Endothelial cell of umbilical vein (primary cell): ENCODE results near the gene SH3D19. TPM values are rescaled to one million over a fixed set of nuclear protein-coding genes. Genes with fewer than 3 reads are reported as not detected.

ENCODE experiments used
- BruUV-seq: library from RNA; stranded (reverse); fragments of 400-500 nt; replicated peaks from 2 replicates; lab custom pipeline; 2021; lab: Mats Ljungman, UMichigan
- CTCF ChIA-PET: fragments of 300-600, 350-600 bp; sonication (Branson Sonifier 250); formaldehyde crosslinking; loops from one replicate; lab custom pipeline; 2021; ENCODE audit warnings: antibody characterized with exemption, inconsistent platforms; lab: Charles Lee
- POLR2A ChIA-PET: fragments of 300-600, 350-600 bp; sonication (Branson Sonifier 250); formaldehyde crosslinking; loops from one replicate; lab custom pipeline; 2021; ENCODE audit warnings: antibody characterized with exemption, inconsistent platforms; lab: Charles Lee
- DNase-seq: peaks from one replicate; pipeline ENCODE4 v3.0.0-alpha.2; 2011; ENCODE audit warnings: low read depth, low spot score
- FAIRE-seq: peaks from 2 replicates; lab custom pipeline; 2011; peaks lifted over from hg19 to GRCh38; lab: Jason Lieb, UNC
- H2AFZ ChIP-seq: 2 replicates; pipeline ENCODE4 v1.6.0; 2012; ENCODE audit warnings: low read depth, low read length, control low read depth, inconsistent platforms
- H3K27ac ChIP-seq: 2 replicates; pipeline ENCODE4 v1.5.1; 2011; ENCODE audit warnings: low read depth, mild to moderate bottlenecking, control low read depth, low read length, moderate library complexity; ENCODE audit not compliant: insufficient read depth
- H3K27me3 ChIP-seq, 2 experiments: 2 replicates each; pipeline versions ENCODE4 v1.6.0 to v1.6.1; 2011; ENCODE audit warnings: low read length in 2 of 2, mixed read lengths in 1 of 2; ENCODE audit not compliant: control insufficient read depth in 2 of 2, insufficient read depth in 2 of 2
- H3K36me3 ChIP-seq, 2 experiments: 2 replicates in 1 of 2; 3 replicates in 1 of 2; pipeline ENCODE4 v1.5.1; 2011; ENCODE audit warnings: low read length in 2 of 2, mild to moderate bottlenecking in 1 of 2, moderate library complexity in 1 of 2; ENCODE audit not compliant: control insufficient read depth in 2 of 2, insufficient read depth in 2 of 2; ENCODE audit errors: extremely low read depth in 1 of 2
- H3K4me1 ChIP-seq: 3 replicates; pipeline ENCODE4 v1.5.1; 2011; ENCODE audit warnings: mild to moderate bottlenecking, low read length; ENCODE audit not compliant: control insufficient read depth, insufficient read depth; ENCODE audit errors: extremely low read depth
- H3K4me2 ChIP-seq: 2 replicates; pipeline ENCODE4 v1.6.1; 2011; ENCODE audit warnings: low read length, control low read depth, mixed read lengths; ENCODE audit not compliant: insufficient read depth
- H3K4me3 ChIP-seq, 3 experiments: fragments of 200-600 bp in 1 of 3; sonication (generic), shearing (Covaris generic) in 1 of 3; replicated peaks in 1 of 3; 2 replicates each; pipeline ENCODE4 v1.5.1; 2011 to 2016; ENCODE audit warnings: control low read depth in 3 of 3, low read length in 3 of 3, mild to moderate bottlenecking in 2 of 3, inconsistent platforms in 1 of 3, low read depth in 1 of 3, moderate library complexity in 1 of 3; ENCODE audit not compliant: insufficient read depth in 1 of 3
- H3K79me2 ChIP-seq: 2 replicates; pipeline ENCODE4 v1.6.0; 2012; ENCODE audit warnings: low read length, inconsistent platforms; ENCODE audit not compliant: control insufficient read depth, insufficient read depth
- H3K9ac ChIP-seq: replicated peaks from 2 replicates; pipeline ENCODE3; 2011; ENCODE audit warnings: low read length, control low read depth; ENCODE audit not compliant: insufficient read depth; ENCODE audit errors: extremely low read depth
- H3K9me1 ChIP-seq: replicated peaks from 3 replicates; pipeline ENCODE4 v1.6.0; 2011; ENCODE audit warnings: mild to moderate bottlenecking, low read length; ENCODE audit not compliant: control insufficient read depth, insufficient read depth; ENCODE audit errors: extremely low read depth
- H3K9me3 ChIP-seq: replicated peaks from 2 replicates; pipeline ENCODE4 v1.5.1; 2012; ENCODE audit warnings: low read length, inconsistent platforms; ENCODE audit not compliant: control insufficient read depth, insufficient read depth
- H4K20me1 ChIP-seq: replicated peaks from 2 replicates; pipeline ENCODE3; 2011; ENCODE audit warnings: mild to moderate bottlenecking, low read length; ENCODE audit not compliant: control insufficient read depth, insufficient read depth; ENCODE audit errors: extremely low read depth
- EZH2 ChIP-seq: IDR thresholded peaks from 2 replicates; pipeline ENCODE4 v1.6.1; 2012; ENCODE audit warnings: borderline replicate concordance, low read depth, mild to moderate bottlenecking, moderate library complexity, low read length, inconsistent platforms; ENCODE audit not compliant: severe bottlenecking
- FOS ChIP-seq: IDR thresholded peaks from 2 replicates; pipeline ENCODE4 v1.6.1; 2011; ENCODE audit warnings: mild to moderate bottlenecking, low read length, moderate library complexity, borderline replicate concordance; ENCODE audit not compliant: insufficient read depth
- GATA2 ChIP-seq: IDR thresholded peaks from 2 replicates; pipeline ENCODE4 v1.7.0; 2011; ENCODE audit warnings: low read depth, mild to moderate bottlenecking, moderate library complexity, mixed read lengths, low read length; ENCODE audit not compliant: insufficient read length, insufficient read depth
- JUN ChIP-seq: IDR thresholded peaks from 2 replicates; pipeline ENCODE4 v1.6.1; 2011; ENCODE audit warnings: borderline replicate concordance, low read depth; ENCODE audit not compliant: insufficient read length, insufficient read depth
- MYC ChIP-seq: IDR thresholded peaks from one replicate; pipeline ENCODE4 v1.6.1; 2011; ENCODE audit warnings: mild to moderate bottlenecking, low read depth, low read length
- POLR2A ChIP-seq: IDR thresholded peaks from 2 replicates; pipeline ENCODE4 v1.6.1; 2012; ENCODE audit warnings: low read depth, mild to moderate bottlenecking, control low read depth, low read length
- POLR2AphosphoS5 ChIP-seq: IDR thresholded peaks from 2 replicates; pipeline ENCODE4 v1.6.1; 2012; ENCODE audit warnings: low read depth, mild to moderate bottlenecking, control low read depth, low read length, moderate library complexity; ENCODE audit not compliant: insufficient read depth
- dilution Hi-C: fragments of 300-500 bp; cut with MboI; formaldehyde crosslinking; loops from one replicate; pipeline ENCODE4 v1.15.0; 2019; ENCODE audit warnings: low sequenced_read_pairs; ENCODE audit not compliant: extremely low pct_ligation_motif_present
- intact Hi-C: fragments of 100-400 bp; cut with micrococcal nuclease; formaldehyde crosslinking; loops from one replicate; pipeline ENCODE4 v1.10.0; 2022
- polyA plus RNA-seq, 4 experiments: library from polyadenylated mRNA; depleted of rRNA in 3 of 4; stranded (reverse) in 3 of 4; unstranded in 1 of 4; fragments of >200 nt; gene quantifications; 2 replicates each; pipeline versions ENCODE4 v1.2.1 to v1.2.3, GENCODE V29; 2011 to 2012; ENCODE audit warnings: missing spikeins in 1 of 4
- total RNA-seq: library from RNA; stranded (reverse); gene quantifications from 2 replicates; pipeline ENCODE4 v1.2.3, GENCODE V29; 2021
- TF ChIP-seq, protein P1 (sequence below), 2 donors: IDR thresholded peaks; 1 replicate in 1 of 2; 2 replicates in 1 of 2; pipeline ENCODE4 v1.5.1; 2011; ENCODE audit warnings: low read length in 2 of 2, mild to moderate bottlenecking in 2 of 2, moderate library complexity in 2 of 2, control low read depth in 1 of 2, inconsistent platforms in 1 of 2, low read depth in 1 of 2; ENCODE audit not compliant: insufficient read depth in 1 of 2; ENCODE audit errors: extremely low read depth in 1 of 2
- TF ChIP-seq, protein P2 (sequence below): IDR thresholded peaks from 2 replicates; pipeline ENCODE4 v1.6.1; 2011; ENCODE audit not compliant: insufficient read depth, insufficient read length

Gene SH3D19
- total and polyA plus RNA-seq, 2 donors (not counting 3 experiments of a cell fraction or from before 2014, with no cell fraction given): 37.5 to 92.8 TPM

DNA sequence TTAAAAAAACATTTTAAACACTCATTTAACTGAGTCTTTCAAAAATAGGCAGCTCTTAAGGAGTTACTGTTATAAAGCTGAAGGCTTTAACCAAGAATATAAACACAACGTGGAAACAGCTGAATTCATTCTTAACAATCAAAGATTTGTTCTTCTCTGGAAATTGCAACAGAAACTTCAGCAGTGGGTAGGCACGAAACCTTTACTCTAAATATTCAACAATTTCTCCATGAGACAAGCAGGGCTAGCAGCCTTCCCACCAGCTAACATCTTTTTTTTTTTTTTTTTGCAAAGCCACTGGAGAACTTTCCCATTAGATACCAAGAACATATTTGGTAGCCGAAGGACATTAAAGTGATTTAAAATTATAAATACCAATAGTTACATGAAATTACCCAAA lies 126.7 kb downstream of the SH3D19 start:
- dilution Hi-C loops: no loop called here
- CTCF ChIA-PET: interaction anchor here (0.6 to 1.3 kb wide), 2 partner anchors 8 to 71 kb away, joined by 3 to 4 read pairs; no protein-coding TSS in a partner anchor
- TF ChIP-seq EZH2 (no peak), FOS (no peak), JUN (no peak), POLR2A (no peak), POLR2AphosphoS5 (no peak), GATA2 (no peak), MYC (no peak)
- TF ChIP-seq, protein P1, sequence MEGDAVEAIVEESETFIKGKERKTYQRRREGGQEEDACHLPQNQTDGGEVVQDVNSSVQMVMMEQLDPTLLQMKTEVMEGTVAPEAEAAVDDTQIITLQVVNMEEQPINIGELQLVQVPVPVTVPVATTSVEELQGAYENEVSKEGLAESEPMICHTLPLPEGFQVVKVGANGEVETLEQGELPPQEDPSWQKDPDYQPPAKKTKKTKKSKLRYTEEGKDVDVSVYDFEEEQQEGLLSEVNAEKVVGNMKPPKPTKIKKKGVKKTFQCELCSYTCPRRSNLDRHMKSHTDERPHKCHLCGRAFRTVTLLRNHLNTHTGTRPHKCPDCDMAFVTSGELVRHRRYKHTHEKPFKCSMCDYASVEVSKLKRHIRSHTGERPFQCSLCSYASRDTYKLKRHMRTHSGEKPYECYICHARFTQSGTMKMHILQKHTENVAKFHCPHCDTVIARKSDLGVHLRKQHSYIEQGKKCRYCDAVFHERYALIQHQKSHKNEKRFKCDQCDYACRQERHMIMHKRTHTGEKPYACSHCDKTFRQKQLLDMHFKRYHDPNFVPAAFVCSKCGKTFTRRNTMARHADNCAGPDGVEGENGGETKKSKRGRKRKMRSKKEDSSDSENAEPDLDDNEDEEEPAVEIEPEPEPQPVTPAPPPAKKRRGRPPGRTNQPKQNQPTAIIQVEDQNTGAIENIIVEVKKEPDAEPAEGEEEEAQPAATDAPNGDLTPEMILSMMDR (IDR thresholded peaks at IDR 0.05; ENCODE audit: extremely low read depth in 1 of 2, insufficient read depth in 1 of 2, low read depth in 1 of 2, low read length in 2 of 2): no peak
- TF ChIP-seq, protein P2, sequence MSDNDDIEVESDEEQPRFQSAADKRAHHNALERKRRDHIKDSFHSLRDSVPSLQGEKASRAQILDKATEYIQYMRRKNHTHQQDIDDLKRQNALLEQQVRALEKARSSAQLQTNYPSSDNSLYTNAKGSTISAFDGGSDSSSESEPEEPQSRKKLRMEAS: no peak
- no peaks in the 10 kb centered on the region for H4K20me1 ChIP-seq
- intact Hi-C loops: no loop called here
- H3K27me3 ChIP-seq: no peaks in the 10 kb centered on the region
- H3K4me1 ChIP-seq: peaks cover 33% of the 10 kb centered on the region
- POLR2A ChIA-PET: interaction anchor here (0.7 kb wide), 1 partner anchor 698 kb away, joined by 7 read pairs; no protein-coding TSS in a partner anchor
- H3K4me2 ChIP-seq: no peak overlapping the region
- DNase-seq (no peak), FAIRE-seq (no peak)
- H3K9me3 ChIP-seq: no peaks in the 10 kb centered on the region
- no peak overlapping the region for H3K27ac ChIP-seq
- H3K9ac ChIP-seq: no peak overlapping the region
- H3K36me3 ChIP-seq: no peaks in the 10 kb centered on the region
- no peak overlapping the region for H3K4me3 ChIP-seq
- no TSS peak for BruUV-seq
- H2AFZ ChIP-seq: no peak overlapping the region
- H3K79me2 ChIP-seq: peaks cover 32% of the 10 kb centered on the region
- H3K9me1 ChIP-seq: no peaks in the 10 kb centered on the region
